GM12873 (cell line): ENCODE data around the gene SEMA3B.
A peak's percentile ranks its signal among the peaks of the same experiment; 100 is the strongest.

Experiments used
- TF ChIP-seq, protein P1 (sequence below): IDR thresholded peaks from 2 replicates; pipeline ENCODE4 v1.5.1; 2012; ENCODE audit warnings: low read depth, mild to moderate bottlenecking, moderate library complexity, low read length, control low read depth; ENCODE audit not compliant: insufficient read depth; ENCODE audit errors: missing control alignments

Gene SEMA3B

DNA sequence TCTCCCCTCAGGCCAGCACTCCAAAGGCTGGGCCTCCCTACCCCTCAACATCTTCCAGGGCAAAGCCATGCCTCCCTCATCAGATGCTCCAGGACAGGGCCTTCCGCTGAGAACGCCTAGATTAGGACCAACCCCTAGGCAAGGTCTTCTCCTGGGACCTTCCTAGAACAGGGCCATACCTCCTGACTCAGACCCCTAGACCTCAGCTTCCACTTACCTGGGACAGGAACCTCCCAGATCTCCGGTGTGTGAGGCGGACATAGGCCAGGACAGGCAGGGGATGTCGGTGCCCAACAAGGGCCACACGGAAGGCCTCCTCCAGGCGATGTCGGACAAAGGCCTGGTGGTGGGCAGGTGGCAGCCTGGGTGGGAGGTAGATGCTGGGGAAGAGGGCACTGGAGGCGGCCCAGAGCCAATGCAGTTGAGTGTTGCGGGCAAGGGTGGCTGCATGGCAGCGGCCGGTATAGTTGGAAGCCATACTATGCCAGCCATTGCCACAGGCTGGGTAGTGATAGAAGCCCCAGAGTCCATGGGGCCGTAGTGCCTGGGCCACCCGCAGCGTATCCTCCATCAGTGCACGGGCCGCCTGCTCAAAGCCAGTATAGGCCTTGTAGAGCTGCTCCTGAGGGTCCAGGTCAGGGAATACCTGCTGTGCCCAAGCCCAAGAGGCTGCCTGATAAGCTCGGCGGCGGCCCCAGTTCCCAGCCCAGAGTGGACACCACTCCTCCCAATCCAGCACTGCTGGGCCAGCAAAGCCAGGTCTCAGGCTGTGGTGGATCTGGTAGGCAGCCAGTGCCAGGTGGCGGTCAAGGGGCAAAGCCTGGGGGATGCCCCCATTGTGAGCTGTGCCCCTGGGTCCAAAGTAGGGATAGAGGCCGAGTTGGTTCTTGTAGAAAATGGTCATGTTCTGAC lies 25.8 kb downstream of the SEMA3B start:
- TF ChIP-seq, protein P1, sequence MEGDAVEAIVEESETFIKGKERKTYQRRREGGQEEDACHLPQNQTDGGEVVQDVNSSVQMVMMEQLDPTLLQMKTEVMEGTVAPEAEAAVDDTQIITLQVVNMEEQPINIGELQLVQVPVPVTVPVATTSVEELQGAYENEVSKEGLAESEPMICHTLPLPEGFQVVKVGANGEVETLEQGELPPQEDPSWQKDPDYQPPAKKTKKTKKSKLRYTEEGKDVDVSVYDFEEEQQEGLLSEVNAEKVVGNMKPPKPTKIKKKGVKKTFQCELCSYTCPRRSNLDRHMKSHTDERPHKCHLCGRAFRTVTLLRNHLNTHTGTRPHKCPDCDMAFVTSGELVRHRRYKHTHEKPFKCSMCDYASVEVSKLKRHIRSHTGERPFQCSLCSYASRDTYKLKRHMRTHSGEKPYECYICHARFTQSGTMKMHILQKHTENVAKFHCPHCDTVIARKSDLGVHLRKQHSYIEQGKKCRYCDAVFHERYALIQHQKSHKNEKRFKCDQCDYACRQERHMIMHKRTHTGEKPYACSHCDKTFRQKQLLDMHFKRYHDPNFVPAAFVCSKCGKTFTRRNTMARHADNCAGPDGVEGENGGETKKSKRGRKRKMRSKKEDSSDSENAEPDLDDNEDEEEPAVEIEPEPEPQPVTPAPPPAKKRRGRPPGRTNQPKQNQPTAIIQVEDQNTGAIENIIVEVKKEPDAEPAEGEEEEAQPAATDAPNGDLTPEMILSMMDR = no peak

- TF ChIP-seq, protein P1 = no peak
These were observed 26.8 kb downstream of the SEMA3B start for GRCh38 chr3:50295553-50296431.

DNA sequence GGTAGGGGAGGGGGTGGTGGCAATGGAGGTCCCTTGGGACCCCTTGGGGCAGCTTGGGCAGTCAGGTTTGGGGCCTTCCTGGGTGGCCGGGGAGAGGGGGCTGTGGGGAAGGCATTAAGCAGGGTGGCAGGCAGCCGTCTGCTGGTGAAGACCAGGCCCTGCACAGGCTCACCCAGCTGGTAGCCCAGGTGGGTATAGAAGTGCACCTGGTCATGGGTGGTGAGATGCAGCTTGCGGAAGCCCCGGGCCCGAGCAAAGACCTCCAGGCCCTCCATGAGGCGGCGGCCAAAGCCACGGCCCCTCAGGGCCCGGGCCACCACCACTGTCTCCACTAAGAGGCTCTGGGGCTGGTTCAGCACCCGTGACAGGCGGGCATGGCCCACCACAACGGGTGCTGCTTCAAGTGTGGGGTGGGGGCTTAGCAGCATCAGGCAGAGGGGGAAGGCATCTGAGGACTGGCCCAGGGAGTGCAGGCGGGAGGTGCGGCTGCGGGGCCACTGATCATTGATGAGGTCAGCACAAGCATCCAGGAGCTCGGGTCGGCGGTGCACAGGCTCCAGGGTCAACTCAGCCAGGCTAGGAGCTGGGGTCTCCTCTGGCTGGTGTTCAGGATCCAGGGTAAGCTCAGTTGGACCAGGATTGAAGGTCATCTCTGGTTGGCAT lies 27.9 kb downstream of the SEMA3B start:
- TF ChIP-seq, protein P1 = no peak

- TF ChIP-seq, protein P1 = no peak
These were observed 28.4 kb downstream of the SEMA3B start for GRCh38 chr3:50297384-50297775.

- TF ChIP-seq, protein P1 = no peak
These were observed 29.2 kb downstream of the SEMA3B start for GRCh38 chr3:50297896-50298725.

- TF ChIP-seq, protein P1 = peak; percentile 61
These were observed 30.1 kb downstream of the SEMA3B start, which contains the start of the genes HYAL3 and NAA80 for GRCh38 chr3:50298836-50299637. Gene HYAL3, minus strand, starts transcription at chr3:50299405. Its CDS starts 3,803 bp downstream, at chr3:50295602. Gene NAA80, minus strand, starts transcription at chr3:50299405. Its CDS starts 1,942 bp downstream, at chr3:50297463.
